ENCODE results near the gene VSIG4.

GRCh38 chrX:66008328-66008970, 31.4 kb downstream of the VSIG4 start:
- TF ChIP-seq CTCF (IDR thresholded peaks at IDR 0.05) (no peak), POLR2A (IDR thresholded peaks at IDR 0.05) (no peak)

Measured in thyroid gland (tissue), 4 donors.